GM19025 (cell line): ENCODE measurements around the gene MEI1.
"Not testable (repeated sequence)": the region's sequence is repeated elsewhere in the genome, so short reads cannot be mapped to it uniquely, and the experiment has no call there.

Experiments used
- ATAC-seq: cut with Tn5 transposase; IDR thresholded peaks from one replicate; pipeline ENCODE4 v1.9.1; 2021; ENCODE audit warnings: mild to moderate bottlenecking, low read depth, moderate library complexity; ENCODE audit not compliant: unreplicated experiment

MEI1 gene

GRCh38 chr22:41834005-41834944, 135.0 kb downstream of the MEI1 start:
- no peak for ATAC-seq

GRCh38 chr22:41835462-41835861, 136.2 kb downstream of the MEI1 start:
- ATAC-seq, result not testable (repeated sequence)

- ATAC-seq, result no peak
Observed at GRCh38 chr22:41836551-41836950, 137.2 kb downstream of the MEI1 start.

GRCh38 chr22:41838842-41839618, 139.7 kb downstream of the MEI1 start:
- ATAC-seq, result no peak

GRCh38 chr22:41840216-41840615, 140.9 kb downstream of the MEI1 start:
- ATAC-seq, result no peak

GRCh38 chr22:41841085-41841712, 141.9 kb downstream of the MEI1 start:
- no peak for ATAC-seq

- no peak for ATAC-seq
Observed at GRCh38 chr22:41842996-41843970, 144.0 kb downstream of the MEI1 start.

- no peak for ATAC-seq
Observed at GRCh38 chr22:41844036-41844435, 144.7 kb downstream of the MEI1 start.

- ATAC-seq, result no peak
Observed at GRCh38 chr22:41844513-41844912, 145.2 kb downstream of the MEI1 start.

GRCh38 chr22:41845380-41846267, 146.3 kb downstream of the MEI1 start:
- ATAC-seq, result no peak

- ATAC-seq, result no peak
Observed at GRCh38 chr22:41846268-41846987, 147.1 kb downstream of the MEI1 start.

GRCh38 chr22:41847300-41847699, 148.0 kb downstream of the MEI1 start:
- ATAC-seq, result no peak

GRCh38 chr22:41848468-41848867, 149.2 kb downstream of the MEI1 start:
- no peak for ATAC-seq
